Naive thymus-derived CD4-positive, alpha-beta T cell (primary cell): Measurements from ENCODE around the gene ATP8B3. TPM values are rescaled to one million over a fixed set of nuclear protein-coding genes. Genes with fewer than 3 reads are reported as not detected.

Experiments
- ATAC-seq: fragments of 150-1000 bp; cut with Tn5 transposase; 2 replicates; pipeline ENCODE4 v1.10.0; 2021; ENCODE audit warnings: mild to moderate bottlenecking, moderate library complexity
- CTCF ChIA-PET: fragments of 350-600 bp; sonication (Branson Sonifier 250); formaldehyde crosslinking; loops from one replicate; lab custom pipeline; 2021; ENCODE audit warnings: antibody characterized with exemption; lab: Charles Lee
- POLR2A ChIA-PET: fragments of 350-600 bp; sonication (Branson Sonifier 250); formaldehyde crosslinking; loops from one replicate; lab custom pipeline; 2021; ENCODE audit warnings: antibody characterized with exemption, inconsistent platforms; lab: Charles Lee
- DNase-seq, 9 donors: peaks; one replicate each; pipeline versions ENCODE4 v3.0.0 to v3.0.0-alpha.2; 2020 to 2022; ENCODE audit warnings: mixed read lengths in 1 of 9
- H3K27ac ChIP-seq: one replicate; pipeline ENCODE4 v1.7.0; 2013; ENCODE audit warnings: mild to moderate bottlenecking, low read depth, low read length, moderate library complexity
- H3K27me3 ChIP-seq, 2 donors: one replicate each; pipeline ENCODE4 v1.7.0; 2013; ENCODE audit warnings: low read length in 2 of 2, mild to moderate bottlenecking in 2 of 2, moderate library complexity in 2 of 2; ENCODE audit not compliant: control insufficient read depth in 2 of 2, insufficient read depth in 2 of 2
- H3K36me3 ChIP-seq, 3 experiments: 1 replicate in 2 of 3; 2 replicates in 1 of 3; pipeline ENCODE4 v1.7.0; 2013; ENCODE audit warnings: low read length in 3 of 3, mild to moderate bottlenecking in 3 of 3, moderate library complexity in 1 of 3; ENCODE audit not compliant: insufficient read depth in 3 of 3, control insufficient read depth in 2 of 3
- H3K4me1 ChIP-seq, 2 donors: one replicate each; pipeline ENCODE4 v1.7.0; 2013; ENCODE audit warnings: low read length in 2 of 2, mild to moderate bottlenecking in 2 of 2, moderate library complexity in 1 of 2; ENCODE audit not compliant: control insufficient read depth in 2 of 2, insufficient read depth in 2 of 2
- H3K4me3 ChIP-seq: 2 replicates; pipeline ENCODE4 v1.7.0; 2013; ENCODE audit warnings: mild to moderate bottlenecking, low read length
- H3K9me3 ChIP-seq, 3 experiments: 1 replicate in 2 of 3; 2 replicates in 1 of 3; pipeline ENCODE4 v1.7.0; 2013; ENCODE audit warnings: low read length in 3 of 3; ENCODE audit not compliant: control insufficient read depth in 2 of 3
- H3K27ac Mint-ChIP-seq, 9 donors: one replicate each; pipeline ENCODE4 v1.8.0; 2020 to 2022; ENCODE audit warnings: mixed read lengths in 9 of 9, mild to moderate bottlenecking in 8 of 9, moderate library complexity in 5 of 9, inconsistent platforms in 2 of 9
- H3K27me3 Mint-ChIP-seq, 5 donors: one replicate each; pipeline ENCODE4 v1.8.0; 2021 to 2022; ENCODE audit warnings: mixed read lengths in 5 of 5, mild to moderate bottlenecking in 1 of 5
- H3K36me3 Mint-ChIP-seq, 5 donors: one replicate each; pipeline ENCODE4 v1.8.0; 2020 to 2022; ENCODE audit warnings: mixed read lengths in 5 of 5, mild to moderate bottlenecking in 3 of 5, inconsistent platforms in 1 of 5
- H3K4me1 Mint-ChIP-seq, 7 donors: one replicate each; pipeline ENCODE4 v1.8.0; 2020 to 2022; ENCODE audit warnings: mixed read lengths in 7 of 7, mild to moderate bottlenecking in 3 of 7, inconsistent platforms in 1 of 7
- H3K4me3 Mint-ChIP-seq, 10 donors: one replicate each; pipeline ENCODE4 v1.8.0; 2020 to 2022; ENCODE audit warnings: mild to moderate bottlenecking in 10 of 10, mixed read lengths in 10 of 10, moderate library complexity in 6 of 10, inconsistent platforms in 2 of 10
- H3K9me3 Mint-ChIP-seq, 11 donors: one replicate each; pipeline ENCODE4 v1.8.0; 2020 to 2022; ENCODE audit warnings: mixed read lengths in 11 of 11, mild to moderate bottlenecking in 4 of 11, inconsistent platforms in 1 of 11, moderate library complexity in 1 of 11
- intact Hi-C, 2 donors: fragments of 100-400 bp; cut with micrococcal nuclease; formaldehyde crosslinking; loops; one replicate each; pipeline ENCODE4 v1.15.1; 2023
- polyA plus RNA-seq, 2 donors: library from polyadenylated mRNA; unstranded; fragments of 300-500 nt; fragmentation: Illumina TruSeq; gene quantifications; one replicate each; pipeline ENCODE4 v1.2.3, GENCODE V29; 2021
- total RNA-seq, 6 experiments: library from RNA in 5 of 6; stranded (reverse) in 5 of 6; gene quantifications; 1 replicate in 5 of 6; 2 replicates in 1 of 6; pipeline ENCODE4 v1.2.3 and lab custom pipeline; 2021 to 2026

ATP8B3 gene
- total and polyA plus RNA-seq, 7 experiments from 2014 or later = 0.83 to 15.3 (median 3.2) TPM

DNA sequence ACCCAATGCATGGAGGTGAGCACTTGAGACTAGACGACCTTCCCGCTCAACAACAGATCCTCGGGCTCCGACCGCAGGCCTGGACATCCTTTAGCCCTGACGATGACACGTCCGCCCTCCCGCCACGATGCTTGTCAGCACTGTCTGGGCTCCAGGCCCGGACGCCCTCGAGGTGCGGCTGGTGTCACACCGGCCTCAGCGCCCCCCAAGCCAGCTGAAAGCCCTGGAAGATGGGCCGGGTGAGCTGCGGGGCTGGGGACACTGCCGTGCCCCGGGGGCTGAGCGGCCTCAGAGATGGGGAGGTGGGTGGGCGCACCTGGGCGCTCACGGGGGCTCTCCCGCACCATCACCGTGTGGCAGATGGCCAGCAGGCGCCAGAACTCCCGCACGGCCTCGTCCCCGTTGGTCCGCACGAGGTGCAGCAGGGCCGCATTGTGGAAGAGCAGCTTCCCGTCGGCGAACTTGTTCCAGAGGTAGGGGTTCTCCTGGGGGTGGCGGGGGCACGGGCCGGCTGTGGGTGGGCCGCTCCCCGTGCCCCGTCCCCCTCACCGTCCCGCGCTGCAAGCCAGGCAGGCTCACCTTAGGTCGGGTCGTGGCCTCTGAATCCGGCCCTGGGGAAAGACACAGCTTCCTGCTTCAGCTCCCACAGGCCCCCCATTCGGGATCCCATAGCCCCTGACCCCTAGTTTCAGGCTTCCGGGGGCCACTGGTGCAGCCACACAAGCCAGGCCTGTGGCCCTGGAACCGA, 15.5 kb downstream of the ATP8B3 start:
- peaks cover 0 to 5% (median 0%) of the 10 kb centered on the region in 5 donors for H3K36me3 Mint-ChIP-seq
- H3K9me3 Mint-ChIP-seq = peaks cover 0 to 1% (median 0%) of the 10 kb centered on the region in 11 donors
- ATAC-seq (no peak), DNase-seq (no peak)
- ChIA-PET POLR2A (no interaction called here), CTCF (interaction anchor here (0.7 kb wide), 1 partner anchor 29 kb away, joined by 3 read pairs; no protein-coding TSS in a partner anchor)
- Histone ChIP-seq H3K36me3 (no peaks in the 10 kb centered on the region), H3K9me3 (no peaks in the 10 kb centered on the region), H3K27me3 (no peaks in the 10 kb centered on the region), H3K4me3 (no peak overlapping the region), H3K27ac (no peak overlapping the region), H3K4me1 (peaks cover 0 to 3% of the 10 kb centered on the region in 2 donors)
- H3K27ac Mint-ChIP-seq = no peak overlapping the region
- peaks cover 0 to 4% (median 0%) of the 10 kb centered on the region in 7 donors for H3K4me1 Mint-ChIP-seq
- H3K4me3 Mint-ChIP-seq = no peak overlapping the region
- intact Hi-C loops = no loop called here
- peaks cover 0 to 10% (median 5%) of the 10 kb centered on the region in 5 donors for H3K27me3 Mint-ChIP-seq

DNA sequence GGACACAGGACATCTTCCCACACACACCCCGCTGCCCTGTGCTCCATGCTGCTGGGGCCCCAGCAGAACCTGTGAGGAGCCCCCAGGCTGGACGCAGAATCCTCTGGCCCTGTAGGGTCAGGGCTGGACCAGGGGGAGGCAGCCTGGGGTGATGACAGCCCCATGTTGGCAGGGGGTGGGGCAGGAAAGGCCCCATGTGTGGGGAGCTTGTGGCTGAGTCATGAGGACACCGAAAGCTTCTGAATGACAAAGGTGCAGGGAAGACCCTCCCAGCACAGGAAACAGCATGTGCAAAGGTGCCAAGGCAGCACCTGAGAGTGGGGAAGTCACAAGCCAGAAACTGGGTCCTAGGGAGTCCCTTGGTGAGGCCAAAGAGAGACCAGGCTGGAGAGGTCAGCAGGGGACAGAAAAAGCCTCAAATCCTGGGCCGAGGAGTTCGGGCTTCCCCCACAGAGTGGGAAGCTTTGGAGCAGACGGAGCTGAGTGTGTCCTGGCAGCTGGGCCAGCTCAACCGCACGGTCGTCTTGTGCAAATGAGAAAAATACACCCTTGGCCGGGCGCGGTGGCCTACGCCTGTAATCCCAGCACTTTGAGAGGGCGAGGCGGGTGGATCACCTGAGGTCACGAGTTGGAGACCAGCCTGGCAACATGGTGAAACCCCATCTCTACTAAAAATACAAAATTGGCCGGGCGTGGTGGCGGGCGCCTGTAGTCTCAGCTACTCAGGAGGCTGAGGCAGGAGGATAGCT, 17.5 kb downstream of the ATP8B3 start:
- H3K9me3 ChIP-seq = no peaks in the 10 kb centered on the region
- intact Hi-C loops = loop anchor here in 1 of 2 donors (1.0 kb wide), 1 partner anchor 248 kb away; no protein-coding TSS in a partner anchor
- ChIA-PET CTCF (interaction anchor here (0.6 to 0.9 kb wide), 2 partner anchors 19 to 52 kb away, joined by 3 to 6 read pairs; no protein-coding TSS in a partner anchor), POLR2A (no interaction called here)
- ATAC-seq = no peak
- Mint-ChIP-seq H3K36me3 (no peaks in the 10 kb centered on the region), H3K4me1 (peaks cover 0 to 4% (median 0%) of the 10 kb centered on the region in 7 donors), H3K27ac (no peak overlapping the region), H3K9me3 (peaks cover 0 to 1% (median 0%) of the 10 kb centered on the region in 11 donors), H3K27me3 (peaks cover 5 to 10% (median 5%) of the 10 kb centered on the region in 5 donors), H3K4me3 (peak overlapping the region in 1 of 10 donors; percentile 31)
- H3K36me3 ChIP-seq = no peaks in the 10 kb centered on the region
- no peaks in the 10 kb centered on the region for H3K27me3 ChIP-seq
- no peak for DNase-seq
- no peak overlapping the region for H3K4me3 ChIP-seq
- H3K4me1 ChIP-seq = peaks cover 0 to 3% of the 10 kb centered on the region in 2 donors
- H3K27ac ChIP-seq = no peak overlapping the region

DNA sequence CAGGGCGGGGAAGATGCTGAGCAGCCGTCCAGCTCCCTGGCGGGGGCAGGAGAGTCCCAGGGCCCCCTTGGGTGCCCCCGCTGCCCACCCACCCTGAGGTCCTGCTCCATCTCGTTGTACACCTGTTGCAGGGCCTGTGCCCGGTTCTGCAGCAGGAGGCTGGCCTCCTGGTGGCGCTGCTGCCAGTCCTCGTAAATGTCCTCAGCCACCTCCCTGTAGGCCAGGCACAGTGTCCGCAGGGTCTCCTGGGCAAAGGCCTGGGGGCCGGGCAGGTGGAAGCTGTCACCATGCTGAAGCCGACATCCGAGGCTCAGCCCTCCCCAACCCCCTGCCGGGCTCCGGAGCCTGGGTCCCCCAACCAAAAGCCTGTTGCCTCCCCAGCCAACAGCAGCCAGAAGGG, 20.2 kb downstream of the ATP8B3 start:
- Mint-ChIP-seq H3K36me3 (no peaks in the 10 kb centered on the region), H3K27me3 (peaks cover 5 to 10% (median 5%) of the 10 kb centered on the region in 5 donors), H3K4me3 (no peak overlapping the region), H3K4me1 (peaks cover 0 to 4% (median 0%) of the 10 kb centered on the region in 7 donors), H3K27ac (no peak overlapping the region), H3K9me3 (peaks cover 0 to 1% (median 0%) of the 10 kb centered on the region in 11 donors)
- Histone ChIP-seq H3K27ac (no peak overlapping the region), H3K4me1 (peaks cover 0 to 3% of the 10 kb centered on the region in 2 donors), H3K4me3 (no peak overlapping the region), H3K27me3 (no peaks in the 10 kb centered on the region), H3K36me3 (no peaks in the 10 kb centered on the region), H3K9me3 (no peaks in the 10 kb centered on the region)
- intact Hi-C loops = no loop called here
- ChIA-PET CTCF (interaction anchor here (0.9 kb wide), 1 partner anchor 25 kb away, joined by 3 read pairs; no protein-coding TSS in a partner anchor), POLR2A (no interaction called here)
- DNase-seq (no peak), ATAC-seq (no peak)

DNA sequence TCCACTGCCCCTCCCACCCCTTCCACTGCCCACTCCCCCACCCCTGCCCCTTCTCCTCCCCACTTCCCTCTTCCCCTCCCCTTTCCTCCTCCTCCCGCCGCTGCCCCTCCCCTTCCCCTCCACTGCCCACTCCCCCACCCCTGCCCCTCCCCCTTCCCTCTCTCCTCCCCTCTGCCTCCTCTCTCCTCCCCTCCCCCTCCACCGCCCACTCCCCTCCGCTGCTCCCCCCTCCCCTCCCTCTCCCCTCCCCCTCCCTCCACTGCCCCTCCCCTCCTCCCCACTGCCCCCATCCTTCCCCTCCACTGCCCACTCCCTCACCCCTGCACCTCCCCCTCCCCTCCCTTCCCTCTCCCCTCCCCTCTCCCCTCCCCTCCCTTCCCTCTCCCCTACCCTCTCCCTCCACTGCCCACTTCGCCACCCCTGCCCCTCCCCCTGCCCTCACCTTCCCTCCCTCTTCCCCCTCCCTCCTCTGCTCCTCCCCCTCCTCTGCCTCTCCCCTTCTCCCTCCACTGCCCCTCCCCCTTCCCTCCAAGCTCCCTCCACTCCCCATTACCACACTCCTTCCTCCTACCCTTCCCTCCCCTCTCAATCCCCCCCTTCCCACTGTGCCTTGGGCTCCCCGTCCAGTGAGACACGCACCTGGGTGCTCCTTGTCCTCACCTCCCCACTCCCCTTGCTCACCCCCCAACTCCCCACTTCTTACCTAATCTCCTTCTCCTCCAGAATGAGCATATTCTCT, 21.9 kb downstream of the ATP8B3 start:
- POLR2A ChIA-PET = no interaction called here
- intact Hi-C loops = no loop called here
- Histone ChIP-seq H3K36me3 (no peaks in the 10 kb centered on the region), H3K27me3 (no peaks in the 10 kb centered on the region), H3K9me3 (no peaks in the 10 kb centered on the region), H3K4me3 (no peak overlapping the region), H3K4me1 (no peaks in the 10 kb centered on the region), H3K27ac (no peak overlapping the region)
- Mint-ChIP-seq H3K4me1 (peaks cover 0 to 2% (median 0%) of the 10 kb centered on the region in 7 donors), H3K4me3 (no peak overlapping the region), H3K36me3 (no peaks in the 10 kb centered on the region), H3K27me3 (peaks cover 4 to 12% (median 5%) of the 10 kb centered on the region in 5 donors), H3K9me3 (no peaks in the 10 kb centered on the region), H3K27ac (no peak overlapping the region)
- DNase-seq (no peak), ATAC-seq (no peak)
- CTCF ChIA-PET = no interaction called here

DNA sequence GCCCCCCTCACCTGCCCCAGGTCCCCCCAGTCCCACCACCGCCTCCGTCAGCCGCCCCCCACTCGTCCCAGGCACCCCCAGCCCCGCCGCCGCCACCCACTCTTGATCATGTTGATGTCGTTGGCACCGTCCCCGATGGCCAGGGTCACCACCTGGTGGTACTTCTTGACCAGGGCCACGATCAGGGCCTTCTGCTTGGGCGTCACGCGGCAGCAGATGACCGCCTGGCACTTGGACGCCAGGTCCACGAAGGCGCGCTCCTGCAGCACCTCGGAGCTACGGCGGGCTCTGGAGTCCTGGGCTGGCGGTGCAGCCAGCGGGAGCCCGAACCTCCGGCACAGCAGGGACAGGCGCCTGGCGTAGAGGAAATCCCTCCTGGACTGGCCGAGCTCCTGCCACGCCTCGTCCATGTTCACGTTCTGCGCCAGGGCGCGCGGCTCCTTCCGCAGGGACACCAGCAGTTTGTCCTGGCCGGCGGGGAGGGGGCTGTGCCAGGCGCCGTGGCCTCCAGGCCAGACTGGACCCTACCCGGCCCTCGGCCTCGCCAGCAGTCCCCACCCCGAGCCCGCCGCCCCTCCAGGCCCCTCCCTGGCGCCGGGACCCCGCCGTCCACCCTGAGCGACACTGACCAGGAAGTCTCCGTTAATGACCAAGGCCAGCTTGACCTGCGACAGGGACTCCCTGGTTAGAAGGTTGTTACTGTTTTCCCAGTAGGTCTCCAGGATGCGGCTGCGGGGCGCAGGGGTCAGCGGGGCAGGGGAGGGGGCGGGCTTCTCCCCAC, 22.6 kb downstream of the ATP8B3 start:
- no peaks in the 10 kb centered on the region for H3K36me3 Mint-ChIP-seq
- intact Hi-C loops = loop anchor here (2.0 kb wide), 2 partner anchors 23 to 37 kb away; partner anchors contain the start of gene ATP8B3 (in 2 of the 2)
- ATAC-seq (no peak), DNase-seq (no peak)
- Histone ChIP-seq H3K36me3 (no peaks in the 10 kb centered on the region), H3K4me1 (no peaks in the 10 kb centered on the region), H3K27ac (no peak overlapping the region), H3K4me3 (no peak overlapping the region), H3K9me3 (no peaks in the 10 kb centered on the region), H3K27me3 (no peaks in the 10 kb centered on the region)
- H3K9me3 Mint-ChIP-seq = no peaks in the 10 kb centered on the region
- CTCF ChIA-PET = interaction anchor here (0.6 kb wide), 1 partner anchor 11 kb away, joined by 4 read pairs; no protein-coding TSS in a partner anchor
- no peak overlapping the region for H3K27ac Mint-ChIP-seq
- peaks cover 0 to 2% (median 0%) of the 10 kb centered on the region in 7 donors for H3K4me1 Mint-ChIP-seq
- peak overlapping the region in 2 of 10 donors; percentile 5 to 34 for H3K4me3 Mint-ChIP-seq
- POLR2A ChIA-PET = no interaction called here
- H3K27me3 Mint-ChIP-seq = peaks cover 4 to 15% (median 5%) of the 10 kb centered on the region in 5 donors
